Natural killer cell (primary cell): ENCODE measurements around the gene BRI3. TPM values are rescaled to one million over a fixed set of nuclear protein-coding genes. Genes with fewer than 3 reads are reported as not detected.
A peak's percentile ranks its signal among the peaks of the same experiment; 100 is the strongest.

ENCODE experiments used
- ATAC-seq, 3 donors: fragments of 150-1000 bp in 2 of 3; fragments of 200-7000 bp in 1 of 3; cut with Tn5 transposase; 1 replicate in 1 of 3; 2 replicates in 2 of 3; pipeline ENCODE4 v1.10.0; 2021; ENCODE audit warnings: mild to moderate bottlenecking in 2 of 3, moderate library complexity in 2 of 3
- DNase-seq, 2 donors: peaks; one replicate each; pipeline versions ENCODE4 v3.0.0 to v3.0.0-alpha.2; 2013 to 2021; ENCODE audit warnings: mixed read lengths in 1 of 2
- H3K27ac ChIP-seq: one replicate; pipeline ENCODE4 v1.5.1; 2013; ENCODE audit warnings: mild to moderate bottlenecking, low read length
- H3K27me3 ChIP-seq: one replicate; pipeline ENCODE4 v1.6.1; 2013; ENCODE audit warnings: low read length; ENCODE audit not compliant: control insufficient read depth, insufficient read depth
- H3K36me3 ChIP-seq: one replicate; pipeline ENCODE4 v1.6.1; 2013; ENCODE audit warnings: low read length; ENCODE audit not compliant: control insufficient read depth, insufficient read depth
- H3K4me1 ChIP-seq: one replicate; pipeline ENCODE4 v1.6.1; 2013; ENCODE audit warnings: low read length; ENCODE audit not compliant: control insufficient read depth, insufficient read depth
- H3K4me3 ChIP-seq: one replicate; pipeline ENCODE4 v1.5.1; 2013; ENCODE audit warnings: low read length
- H3K9me3 ChIP-seq: one replicate; pipeline ENCODE4 v1.6.1; 2013; ENCODE audit warnings: low read length; ENCODE audit not compliant: control insufficient read depth, insufficient read depth
- H3K27ac Mint-ChIP-seq, 2 donors: one replicate each; pipeline ENCODE4 v1.8.0; 2022; ENCODE audit warnings: mild to moderate bottlenecking in 2 of 2, mixed read lengths in 2 of 2, moderate library complexity in 1 of 2
- H3K27me3 Mint-ChIP-seq, 2 donors: one replicate each; pipeline ENCODE4 v1.8.0; 2022; ENCODE audit warnings: low read depth in 2 of 2, mixed read lengths in 2 of 2
- H3K36me3 Mint-ChIP-seq: one replicate; pipeline ENCODE4 v1.8.0; 2022; ENCODE audit warnings: mixed read lengths
- H3K4me1 Mint-ChIP-seq, 2 donors: one replicate each; pipeline ENCODE4 v1.8.0; 2022; ENCODE audit warnings: mixed read lengths in 2 of 2
- H3K4me3 Mint-ChIP-seq: one replicate; pipeline ENCODE4 v1.8.0; 2022; ENCODE audit warnings: mild to moderate bottlenecking, moderate library complexity, mixed read lengths
- H3K9me3 Mint-ChIP-seq, 2 donors: one replicate each; pipeline ENCODE4 v1.8.0; 2022; ENCODE audit warnings: mixed read lengths in 2 of 2
- CTCF ChIP-seq: fragments of 200-600 bp; IDR thresholded peaks from one replicate; pipeline ENCODE4 v1.8.0; 2022; ENCODE audit warnings: antibody characterized with exemption
- WGBS: methylation state at CpG from one replicate; pipeline ENCODE4 v1.1.7; 2013; ENCODE audit warnings: missing lambda C conversion rate; ENCODE audit not compliant: insufficient coverage; 5-methylcytosine and 5-hydroxymethylcytosine counted together
- intact Hi-C: fragments of 100-400 bp; cut with micrococcal nuclease; formaldehyde crosslinking; loops from one replicate; pipeline ENCODE4 v1.14.2; 2022
- total RNA-seq, 4 donors: library from RNA; stranded (reverse); fragments of 120-200 nt in 1 of 4; gene quantifications; one replicate each; pipeline versions ENCODE4 v1.2.3 to v1.2.4, GENCODE V29; 2013 to 2022

Gene BRI3
- total RNA-seq, 3 donors from 2014 or later (not counting 1 experiment from before 2014, with no cell fraction given): 81.9 to 97.1 (median 90.0) TPM

GRCh38 chr7:98251601-98252424, 29.7 kb upstream of the BRI3 start, which contains the start of gene TECPR1:
Gene TECPR1, minus strand, starts transcription at chr7:98252232. Its CDS starts 6,086 bp downstream, at chr7:98246146.
- Histone ChIP-seq H3K9me3 (no peaks in the 10 kb centered on the region), H3K27ac (peak within 1 kb of the TSS; percentile 71), H3K27me3 (no peaks in the 10 kb centered on the region), H3K36me3 (peaks cover 2% of the 10 kb centered on the region), H3K4me3 (peak within 1 kb of the TSS; percentile 83), H3K4me1 (peaks cover 42% of the 10 kb centered on the region)
- under 1% methylated on average over 69 of the region's 69 CpGs for WGBS
- H3K27me3 Mint-ChIP-seq: no peaks in the 10 kb centered on the region
- peak within 1 kb of the TSS; percentile 94 for H3K4me3 Mint-ChIP-seq
- peak; percentile 91 to 98 (median 96) for ATAC-seq
- intact Hi-C loops: loop anchor here (2.0 to 10.0 kb wide), 2 partner anchors 29 to 117 kb away; partner anchors contain the start of gene BRI3
- H3K4me1 Mint-ChIP-seq: peaks cover 56 to 60% of the 10 kb centered on the region in 2 donors
- no peaks in the 10 kb centered on the region for H3K36me3 Mint-ChIP-seq
- no peak for TF ChIP-seq CTCF
- no peaks in the 10 kb centered on the region for H3K9me3 Mint-ChIP-seq
- H3K27ac Mint-ChIP-seq: peak within 1 kb of the TSS; percentile 86 to 99
- DNase-seq: peak; percentile 93 to 94

GRCh38 chr7:98252425-98253054, 28.9 kb upstream of the BRI3 start:
- ATAC-seq (peak in 1 of 3 donors; percentile 3), DNase-seq (no peak)
- H3K9me3 Mint-ChIP-seq: no peaks in the 10 kb centered on the region
- H3K4me3 Mint-ChIP-seq: peak overlapping the region; percentile 94
- 32% methylated on average over 31 of the region's 32 CpGs for WGBS
- peaks cover 6% of the 10 kb centered on the region for H3K36me3 ChIP-seq
- no peaks in the 10 kb centered on the region for H3K36me3 Mint-ChIP-seq
- H3K27me3 Mint-ChIP-seq: no peaks in the 10 kb centered on the region
- no peaks in the 10 kb centered on the region for H3K27me3 ChIP-seq
- peak overlapping the region; percentile 66 for H3K4me3 ChIP-seq
- TF ChIP-seq CTCF: no peak
- peaks cover 42% of the 10 kb centered on the region for H3K4me1 ChIP-seq
- H3K27ac Mint-ChIP-seq: peak overlapping the region; percentile 86 to 99
- peaks cover 59 to 62% of the 10 kb centered on the region in 2 donors for H3K4me1 Mint-ChIP-seq
- no peaks in the 10 kb centered on the region for H3K9me3 ChIP-seq
- intact Hi-C loops: loop anchor here (2.0 to 10.0 kb wide), 2 partner anchors 28 to 118 kb away; partner anchors contain the start of gene BRI3
- H3K27ac ChIP-seq: peak overlapping the region; percentile 69

GRCh38 chr7:98254516-98254915, 27.0 kb upstream of the BRI3 start:
- peaks cover 34% of the 10 kb centered on the region for H3K4me1 ChIP-seq
- H3K27me3 ChIP-seq: no peaks in the 10 kb centered on the region
- no peak for ATAC-seq
- H3K9me3 ChIP-seq: no peaks in the 10 kb centered on the region
- no peak for DNase-seq
- H3K4me3 ChIP-seq: no peak overlapping the region
- no peak for TF ChIP-seq CTCF
- H3K36me3 ChIP-seq: peaks cover 6% of the 10 kb centered on the region
- Mint-ChIP-seq H3K4me1 (peaks cover 48 to 52% of the 10 kb centered on the region in 2 donors), H3K4me3 (no peak overlapping the region), H3K27me3 (no peaks in the 10 kb centered on the region), H3K9me3 (no peaks in the 10 kb centered on the region), H3K36me3 (no peaks in the 10 kb centered on the region), H3K27ac (peak overlapping the region; percentile 57 to 84)
- WGBS: 100% methylated on average over 4 of the region's 4 CpGs
- intact Hi-C loops: loop anchor here (10.0 kb wide), 1 partner anchor 120 kb away; no protein-coding TSS in a partner anchor
- no peak overlapping the region for H3K27ac ChIP-seq
